Fibroblast of the aortic adventitia (primary cell): ENCODE measurements around the gene DLGAP3. TPM values are rescaled to one million over a fixed set of nuclear protein-coding genes. Genes with fewer than 3 reads are reported as not detected.
"Not testable (repeated sequence)": the region's sequence is repeated elsewhere in the genome, so short reads cannot be mapped to it uniquely, and the experiment has no call there.

Experiments
- DNase-seq: peaks from one replicate; pipeline ENCODE4 v3.0.0-alpha.2; 2010; ENCODE audit warnings: low read depth
- H3K4me3 ChIP-seq: 2 replicates; pipeline ENCODE4 v1.5.1; 2011; ENCODE audit warnings: low read depth, mild to moderate bottlenecking, control low read depth, low read length, moderate library complexity
- CTCF ChIP-seq: IDR thresholded peaks from 2 replicates; pipeline ENCODE4 v1.5.1; 2011; ENCODE audit warnings: mild to moderate bottlenecking, low read length, control low read depth, inconsistent platforms; ENCODE audit not compliant: insufficient read depth
- total RNA-seq: library from RNA; depleted of rRNA; stranded (reverse); fragments of >200 nt; gene quantifications from 2 replicates; pipeline ENCODE4 v1.2.3, GENCODE V29; 2012; ENCODE audit warnings: low replicate concordance

Gene DLGAP3
- total RNA-seq, 1 donor = not detected

DNA sequence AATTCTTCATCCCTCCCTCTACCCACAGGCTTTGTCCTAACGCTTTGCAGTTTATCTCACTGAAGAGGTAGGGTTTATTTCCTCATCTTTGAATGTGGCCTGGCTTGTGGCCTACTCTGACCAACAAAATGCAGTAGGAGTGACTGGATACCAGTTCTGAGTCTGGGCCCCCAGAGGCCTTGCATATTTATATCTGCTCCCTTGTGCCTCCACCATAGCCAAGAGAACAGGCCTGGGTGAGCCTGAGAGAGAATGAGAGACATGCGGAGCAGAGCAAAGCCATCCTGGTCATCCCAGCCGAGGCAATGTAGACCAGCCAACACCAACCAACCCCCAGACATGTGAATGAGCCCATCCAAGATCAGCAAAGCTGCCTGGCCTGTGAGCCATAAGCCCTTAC lies 100.2 kb downstream of the DLGAP3 start:
- peak; percentile 41 for DNase-seq
- no peak overlapping the region for H3K4me3 ChIP-seq
- no peak for TF ChIP-seq CTCF

DNA sequence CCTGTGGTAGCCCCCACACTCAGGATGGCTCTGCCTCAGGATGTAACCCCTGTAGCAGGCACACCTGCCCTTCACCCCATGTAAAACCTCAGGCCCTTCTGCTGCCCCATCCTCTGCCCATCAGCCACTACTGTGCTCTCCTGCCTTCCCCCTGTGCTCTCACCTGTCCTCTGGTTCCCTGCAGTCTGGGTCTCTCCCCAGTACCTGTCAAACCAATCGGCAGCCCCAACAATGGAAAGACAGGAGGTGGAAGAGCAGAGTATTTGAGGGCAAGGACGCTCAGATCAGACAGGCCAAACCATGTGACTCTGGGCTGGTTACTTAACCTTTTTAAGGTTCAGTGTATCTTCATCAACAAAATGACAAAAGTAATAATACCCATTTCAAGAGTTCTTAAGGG lies 100.8 kb downstream of the DLGAP3 start:
- TF ChIP-seq CTCF = no peak
- H3K4me3 ChIP-seq = no peak overlapping the region
- DNase-seq = no peak

- DNase-seq = no peak
- no peak for TF ChIP-seq CTCF
- H3K4me3 ChIP-seq = no peak overlapping the region
Measured at GRCh38 chr1:34827341-34827941, 102.0 kb downstream of the DLGAP3 start.

GRCh38 chr1:34825455-34826091 lies 103.9 kb downstream of the DLGAP3 start:
- TF ChIP-seq CTCF = no peak
- no peak for DNase-seq
- H3K4me3 ChIP-seq = no peak overlapping the region

DNA sequence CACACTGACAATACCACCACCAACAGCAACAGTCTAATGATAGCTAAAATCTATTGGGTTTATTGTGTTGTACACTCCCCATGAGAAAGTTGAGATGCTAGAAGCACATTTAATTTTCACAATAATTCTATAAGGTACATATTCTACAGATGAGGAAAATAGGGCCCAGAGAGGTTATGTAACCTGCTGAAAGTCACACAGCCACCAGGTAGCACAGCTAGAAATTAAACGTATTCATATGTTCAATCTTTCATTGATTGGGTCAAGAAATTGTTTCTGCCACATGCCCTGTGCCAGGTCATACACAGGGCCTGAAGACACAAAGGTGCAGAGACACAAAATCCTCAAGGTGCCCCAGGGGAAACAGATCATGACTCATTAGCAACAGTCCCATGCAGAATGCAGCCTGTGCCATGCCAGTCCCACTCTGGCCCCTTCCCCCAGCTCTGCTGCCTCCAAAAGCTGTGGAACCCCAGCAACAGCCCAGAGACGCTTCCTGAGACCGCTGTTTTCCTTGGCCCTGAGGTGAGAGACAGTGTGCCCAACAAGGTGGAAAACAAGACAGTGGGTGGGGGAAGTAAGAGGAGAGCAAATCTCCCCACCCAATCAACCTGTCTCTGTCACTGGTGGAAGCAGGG lies 104.5 kb downstream of the DLGAP3 start:
- DNase-seq = no peak
- no peak for TF ChIP-seq CTCF
- no peak overlapping the region for H3K4me3 ChIP-seq

GRCh38 chr1:34822202-34822601 lies 107.2 kb downstream of the DLGAP3 start:
- no peak for TF ChIP-seq CTCF
- no peak overlapping the region for H3K4me3 ChIP-seq
- no peak for DNase-seq

DNA sequence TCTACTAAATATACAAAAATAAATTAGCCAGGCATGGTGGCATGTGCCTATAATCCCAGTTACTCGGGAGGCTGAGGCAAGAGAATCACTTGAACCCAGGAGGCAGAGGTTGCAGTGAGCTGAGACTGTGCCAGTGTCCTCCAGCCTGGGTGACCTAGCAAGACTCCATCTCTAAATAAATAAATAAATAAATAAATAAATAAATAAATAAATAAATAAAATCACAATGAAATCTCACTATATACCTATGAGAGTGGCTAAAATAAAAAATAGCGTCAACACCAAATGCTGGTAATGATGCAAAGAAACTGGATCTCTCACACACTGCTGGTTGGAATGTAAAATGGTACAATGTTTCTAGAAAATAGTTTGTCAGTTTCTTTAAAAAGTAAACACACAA lies 110.6 kb downstream of the DLGAP3 start:
- not testable (repeated sequence) for DNase-seq, H3K4me3 ChIP-seq
